Right lobe of liver (tissue), 4 donors: Measurements from ENCODE around the gene CELF2.

Experiments used
- CTCF ChIP-seq, 4 donors: fragments of 200-600 bp in 3 of 4; fragments of 450-650 bp in 1 of 4; IDR thresholded peaks; one replicate each; pipeline versions ENCODE4 v1.5.1 to v1.8.0; 2016 to 2022; ENCODE audit warnings: antibody characterized with exemption in 4 of 4, mild to moderate bottlenecking in 2 of 4
- POLR2A ChIP-seq: fragments of 450-650 bp; IDR thresholded peaks from one replicate; pipeline ENCODE4 v1.6.1; 2017; ENCODE audit warnings: antibody characterized with exemption, mild to moderate bottlenecking
- donor health status: DM: no; HTN: no; CAD: no.
- donor health status: DM: no; HTN: no; CAD: no.
- donor health status: DM: no; HTN: yes; CAD: no.

- TF ChIP-seq CTCF (IDR thresholded peaks at IDR 0.05): no peak
- no peak for TF ChIP-seq POLR2A
Observed at GRCh38 chr10:10994360-10994759, 23.3 kb upstream of the CELF2 start.
